GM23338 (cell line): ENCODE measurements around the gene TTL. TPM values are rescaled to one million over a fixed set of nuclear protein-coding genes. Genes with fewer than 3 reads are reported as not detected.

Experiments used
- ATAC-seq: fragments of 200-7000 bp; cut with Tn5 transposase; 3 replicates; pipeline ENCODE4 v1.9.1; 2020
- DNase-seq: peaks from one replicate; pipeline ENCODE4 v3.0.0-alpha.2; 2015; ENCODE audit warnings: low spot score
- H2AFZ ChIP-seq: fragments of 200-600 bp; sonication (generic); 2 replicates; pipeline ENCODE4 v1.8.0; 2016; ENCODE audit warnings: antibody characterized with exemption, mild to moderate bottlenecking, moderate library complexity
- H3F3A ChIP-seq: fragments of 200-600 bp; sonication (generic); replicated peaks from 2 replicates; pipeline ENCODE4 v1.8.0; 2017; ENCODE audit warnings: antibody characterized with exemption, mixed run types, low read depth
- H3K27ac ChIP-seq: fragments of 200-600 bp; sonication (generic); 2 replicates; pipeline ENCODE4 v1.6.1; 2016; ENCODE audit warnings: low read depth
- H3K27me3 ChIP-seq: fragments of 200-600 bp; sonication (generic); 2 replicates; pipeline ENCODE4 v1.8.0; 2016; ENCODE audit warnings: mild to moderate bottlenecking, mixed run types, moderate library complexity; ENCODE audit not compliant: insufficient read depth
- H3K36me3 ChIP-seq: fragments of 200-600 bp; sonication (generic); 2 replicates; pipeline ENCODE4 v1.8.0; 2016; ENCODE audit warnings: mild to moderate bottlenecking; ENCODE audit not compliant: insufficient read depth
- H3K4me1 ChIP-seq: fragments of 200-600 bp; sonication (generic); 2 replicates; pipeline ENCODE4 v1.8.0; 2016; ENCODE audit warnings: mild to moderate bottlenecking, moderate library complexity; ENCODE audit not compliant: insufficient read depth
- H3K4me2 ChIP-seq: fragments of 200-600 bp; sonication (generic); 2 replicates; pipeline ENCODE4 v1.7.1; 2017; ENCODE audit warnings: mixed run types
- H3K4me3 ChIP-seq: fragments of 200-600 bp; sonication (generic); 2 replicates; pipeline ENCODE4 v1.6.1; 2016; ENCODE audit warnings: mixed run types
- H3K79me2 ChIP-seq: fragments of 200-600 bp; sonication (generic); replicated peaks from 2 replicates; pipeline ENCODE4 v1.8.0; 2017; ENCODE audit warnings: mild to moderate bottlenecking; ENCODE audit not compliant: insufficient read depth
- H3K9me2 ChIP-seq: fragments of 200-600 bp; sonication (generic); 2 replicates; pipeline ENCODE4 v1.8.0; 2017; ENCODE audit not compliant: insufficient read depth
- H4K20me1 ChIP-seq: fragments of 200-600 bp; sonication (generic); replicated peaks from 2 replicates; pipeline ENCODE4 v1.8.0; 2017; ENCODE audit warnings: mild to moderate bottlenecking; ENCODE audit not compliant: insufficient read depth
- H3K27ac Mint-ChIP-seq: 2 replicates; pipeline ENCODE4 v1.8.0; 2020; ENCODE audit warnings: inconsistent platforms, mild to moderate bottlenecking, moderate library complexity, mixed read lengths
- H3K27me3 Mint-ChIP-seq: 3 replicates; pipeline ENCODE4 v1.8.0; 2022; ENCODE audit warnings: low read depth, mild to moderate bottlenecking, moderate library complexity, mixed read lengths, inconsistent platforms; ENCODE audit not compliant: insufficient read depth, poor library complexity
- H3K36me3 Mint-ChIP-seq: 3 replicates; pipeline ENCODE4 v1.8.0; 2021; ENCODE audit warnings: low read depth, mild to moderate bottlenecking, inconsistent platforms, moderate library complexity, mixed read lengths
- H3K4me1 Mint-ChIP-seq: 3 replicates; pipeline ENCODE4 v1.8.0; 2020; ENCODE audit warnings: mild to moderate bottlenecking, inconsistent platforms, mixed read lengths
- H3K4me3 Mint-ChIP-seq: 3 replicates; pipeline ENCODE4 v1.8.0; 2021; ENCODE audit warnings: moderate library complexity, mild to moderate bottlenecking, inconsistent platforms, mixed read lengths
- H3K9me3 Mint-ChIP-seq: 3 replicates; pipeline ENCODE4 v1.8.0; 2020; ENCODE audit warnings: moderate library complexity, mild to moderate bottlenecking, inconsistent platforms, mixed read lengths
- EZH2phosphoT487 ChIP-seq: fragments of 200-600 bp; sonication (generic); IDR thresholded peaks from one replicate; pipeline ENCODE4 v1.8.1; 2018; ENCODE audit warnings: antibody characterized with exemption; ENCODE audit not compliant: unreplicated experiment
- STAT1 ChIP-seq: IDR thresholded peaks from one replicate; pipeline ENCODE4 v1.6.1; 2016; ENCODE audit warnings: antibody characterized with exemption; ENCODE audit not compliant: unreplicated experiment
- ZNF331 ChIP-seq: fragments of 250-450 bp; sonication (Bioruptor Pico); IDR thresholded peaks from 2 replicates; pipeline ENCODE4 v1.5.0; 2020; ENCODE audit warnings: low read depth, mild to moderate bottlenecking, moderate library complexity
- ZNF462 ChIP-seq: fragments of 250-450 bp; sonication (Bioruptor Pico); IDR thresholded peaks from 2 replicates; pipeline ENCODE4 v1.5.0; 2020; ENCODE audit warnings: mild to moderate bottlenecking, moderate library complexity
- polyA plus RNA-seq: library from polyadenylated mRNA; unstranded; fragments of >200 nt; fragmentation: Nextera tagmentation; extraction: Ambion mirVana; gene quantifications from 2 replicates; pipeline ENCODE4 v1.2.1, GENCODE V29; 2016
- total RNA-seq: library from RNA; depleted of rRNA; stranded (reverse); fragments of >200 nt; shearing (Covaris generic); gene quantifications from 2 replicates; pipeline ENCODE4 v1.2.3, GENCODE V29; 2014
- TF ChIP-seq, protein P1 (sequence below), 2 experiments: fragments of 200-600 bp in 1 of 2; sonication (generic) in 1 of 2; conservative IDR thresholded peaks; 2 replicates each; pipeline versions ENCODE4 v1.5.1 to v1.6.1; 2016 to 2017; ENCODE audit warnings: antibody characterized with exemption in 2 of 2, low read depth in 2 of 2, mild to moderate bottlenecking in 2 of 2, moderate library complexity in 1 of 2

The TTL gene
- total and polyA plus RNA-seq, 2 experiments from 2014 or later = 10.1 to 34.6 TPM

GRCh38 chr2:112465382-112465781, 16.6 kb upstream of the TTL start:
- DNase-seq = peak; percentile 62
- no peaks in the 10 kb centered on the region for H3K9me2 ChIP-seq
- H3K4me1 ChIP-seq = no peaks in the 10 kb centered on the region
- no peaks in the 10 kb centered on the region for H3F3A ChIP-seq
- H2AFZ ChIP-seq = no peak overlapping the region
- TF ChIP-seq EZH2phosphoT487 = no peak
- TF ChIP-seq STAT1 = no peak
- no peak for TF ChIP-seq ZNF331 (CRISPR knock-in tag)
- TF ChIP-seq, protein P1, sequence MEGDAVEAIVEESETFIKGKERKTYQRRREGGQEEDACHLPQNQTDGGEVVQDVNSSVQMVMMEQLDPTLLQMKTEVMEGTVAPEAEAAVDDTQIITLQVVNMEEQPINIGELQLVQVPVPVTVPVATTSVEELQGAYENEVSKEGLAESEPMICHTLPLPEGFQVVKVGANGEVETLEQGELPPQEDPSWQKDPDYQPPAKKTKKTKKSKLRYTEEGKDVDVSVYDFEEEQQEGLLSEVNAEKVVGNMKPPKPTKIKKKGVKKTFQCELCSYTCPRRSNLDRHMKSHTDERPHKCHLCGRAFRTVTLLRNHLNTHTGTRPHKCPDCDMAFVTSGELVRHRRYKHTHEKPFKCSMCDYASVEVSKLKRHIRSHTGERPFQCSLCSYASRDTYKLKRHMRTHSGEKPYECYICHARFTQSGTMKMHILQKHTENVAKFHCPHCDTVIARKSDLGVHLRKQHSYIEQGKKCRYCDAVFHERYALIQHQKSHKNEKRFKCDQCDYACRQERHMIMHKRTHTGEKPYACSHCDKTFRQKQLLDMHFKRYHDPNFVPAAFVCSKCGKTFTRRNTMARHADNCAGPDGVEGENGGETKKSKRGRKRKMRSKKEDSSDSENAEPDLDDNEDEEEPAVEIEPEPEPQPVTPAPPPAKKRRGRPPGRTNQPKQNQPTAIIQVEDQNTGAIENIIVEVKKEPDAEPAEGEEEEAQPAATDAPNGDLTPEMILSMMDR (conservative IDR thresholded peaks at IDR 0.05; ENCODE audit: low read depth in 2 of 2) = peak; percentile 50 to 56
- no peak for TF ChIP-seq ZNF462
- Mint-ChIP-seq H3K27ac (no peak overlapping the region), H3K4me3 (no peak overlapping the region), H3K27me3 (peaks cover 1% of the 10 kb centered on the region), H3K4me1 (no peaks in the 10 kb centered on the region), H3K9me3 (no peaks in the 10 kb centered on the region), H3K36me3 (no peaks in the 10 kb centered on the region)
- no peaks in the 10 kb centered on the region for H3K36me3 ChIP-seq
- H3K4me3 ChIP-seq = no peak overlapping the region
- no peaks in the 10 kb centered on the region for H3K27me3 ChIP-seq
- no peaks in the 10 kb centered on the region for H3K79me2 ChIP-seq
- H4K20me1 ChIP-seq = no peaks in the 10 kb centered on the region
- H3K4me2 ChIP-seq = no peak overlapping the region
- peak; percentile 78 for ATAC-seq
- H3K27ac ChIP-seq = no peak overlapping the region
